RCC 7860 (cell line): ENCODE data around the gene GRIN2D.

ENCODE experiments used
- DNase-seq: peaks from one replicate; pipeline ENCODE4 v3.0.0-alpha.2; 2015; ENCODE audit warnings: low spot score
- FAIRE-seq: peaks from 2 replicates; lab custom pipeline; 2012; peaks lifted over from hg19 to GRCh38; lab: Jason Lieb, UNC

Gene GRIN2D

DNA sequence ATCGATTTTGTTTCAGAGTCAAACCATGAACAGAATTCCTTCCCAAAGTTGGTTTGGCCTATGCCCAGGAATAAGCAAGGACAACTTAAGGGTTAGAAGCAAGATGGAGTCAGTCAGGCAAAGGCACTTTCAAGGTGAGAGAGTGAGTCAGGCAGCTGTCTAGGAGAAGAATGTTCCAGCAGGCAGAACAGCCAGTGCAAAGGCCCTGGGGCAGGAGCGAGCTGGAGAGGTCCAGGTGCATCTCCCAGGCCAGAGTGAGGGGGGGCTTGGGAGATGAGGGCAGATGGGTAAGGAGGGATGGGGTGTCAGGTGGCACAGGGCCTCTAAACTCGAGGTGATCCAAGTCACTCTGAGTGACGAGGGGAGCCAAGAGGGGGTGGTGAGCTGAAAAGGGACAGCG, 43.1 kb downstream of the GRIN2D start:
- no peak for DNase-seq
- no peak for FAIRE-seq

DNA sequence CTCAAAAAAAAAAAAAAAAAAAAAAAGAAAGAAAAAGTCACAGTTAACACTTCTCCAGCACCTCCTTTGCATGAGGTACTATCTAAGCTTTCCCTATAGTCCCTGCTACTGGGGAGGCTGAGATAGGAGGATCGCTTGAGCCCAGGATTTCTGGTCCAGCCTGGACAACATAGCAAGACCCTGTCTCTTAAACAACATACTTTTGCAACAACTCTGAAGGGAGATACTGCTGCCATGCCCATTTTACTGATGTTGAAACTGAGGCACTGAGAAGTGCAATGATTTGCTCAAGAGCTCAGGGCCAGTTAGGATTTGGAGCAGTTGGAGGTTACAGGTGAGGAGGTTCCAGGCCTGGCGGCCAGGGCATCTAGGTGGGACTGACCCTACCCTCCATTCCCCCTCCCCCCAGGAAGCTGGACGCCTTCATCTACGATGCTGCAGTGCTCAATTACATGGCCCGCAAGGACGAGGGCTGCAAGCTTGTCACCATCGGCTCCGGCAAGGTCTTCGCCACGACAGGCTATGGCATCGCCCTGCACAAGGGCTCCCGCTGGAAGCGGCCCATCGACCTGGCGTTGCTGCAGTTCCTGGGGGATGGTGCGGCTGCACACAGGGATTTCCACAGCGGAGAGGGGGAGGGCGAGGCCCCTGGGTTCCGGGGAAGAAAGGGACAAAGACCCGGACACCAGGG, 48.0 kb downstream of the GRIN2D start:
- FAIRE-seq (no peak), DNase-seq (no peak)

DNA sequence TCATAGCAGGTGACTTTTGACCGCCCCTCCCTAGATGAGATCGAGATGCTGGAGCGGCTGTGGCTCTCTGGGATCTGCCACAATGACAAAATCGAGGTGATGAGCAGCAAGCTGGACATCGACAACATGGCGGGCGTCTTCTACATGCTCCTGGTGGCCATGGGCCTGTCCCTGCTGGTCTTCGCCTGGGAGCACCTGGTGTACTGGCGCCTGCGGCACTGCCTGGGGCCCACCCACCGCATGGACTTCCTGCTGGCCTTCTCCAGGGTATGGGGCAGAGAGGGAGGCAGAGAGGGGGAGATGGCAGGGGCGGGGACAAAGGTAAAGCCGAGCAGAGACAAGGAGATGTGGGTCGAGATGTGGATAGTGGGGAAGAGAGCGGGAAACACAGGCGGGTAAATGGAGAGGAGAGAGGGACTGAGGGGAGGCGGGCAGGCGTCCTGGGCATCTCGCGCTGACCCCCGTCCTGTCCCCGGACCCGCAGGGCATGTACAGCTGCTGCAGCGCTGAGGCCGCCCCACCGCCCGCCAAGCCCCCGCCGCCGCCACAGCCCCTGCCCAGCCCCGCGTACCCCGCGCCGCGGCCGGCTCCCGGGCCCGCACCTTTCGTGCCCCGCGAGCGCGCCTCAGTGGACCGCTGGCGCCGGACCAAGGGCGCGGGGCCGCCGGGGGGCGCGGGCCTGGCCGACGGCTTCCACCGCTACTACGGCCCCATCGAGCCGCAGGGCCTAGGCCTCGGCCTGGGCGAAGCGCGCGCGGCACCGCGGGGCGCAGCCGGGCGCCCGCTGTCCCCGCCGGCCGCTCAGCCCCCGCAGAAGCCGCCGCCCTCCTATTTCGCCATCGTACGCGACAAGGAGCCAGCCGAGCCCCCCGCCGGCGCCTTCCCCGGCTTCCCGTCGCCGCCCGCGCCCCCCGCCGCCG, 48.9 kb downstream of the GRIN2D start:
- DNase-seq, result no peak
- FAIRE-seq, result no peak

DNA sequence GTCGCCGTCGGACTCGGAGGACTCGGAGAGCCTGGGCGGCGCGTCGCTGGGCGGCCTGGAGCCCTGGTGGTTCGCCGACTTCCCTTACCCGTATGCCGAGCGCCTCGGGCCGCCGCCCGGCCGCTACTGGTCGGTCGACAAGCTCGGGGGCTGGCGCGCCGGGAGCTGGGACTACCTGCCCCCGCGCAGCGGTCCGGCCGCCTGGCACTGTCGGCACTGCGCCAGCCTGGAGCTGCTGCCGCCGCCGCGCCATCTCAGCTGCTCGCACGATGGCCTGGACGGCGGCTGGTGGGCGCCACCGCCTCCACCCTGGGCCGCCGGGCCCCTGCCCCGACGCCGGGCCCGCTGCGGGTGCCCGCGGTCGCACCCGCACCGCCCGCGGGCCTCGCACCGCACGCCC, 49.8 kb downstream of the GRIN2D start:
- DNase-seq (no peak), FAIRE-seq (no peak)
